HepG2 (cell line): Measurements from ENCODE around the gene LILRB5. TPM values are rescaled to one million over a fixed set of nuclear protein-coding genes. Genes with fewer than 3 reads are reported as not detected.

Experiments used
- ATAC-seq: fragments of 200-7000 bp; cut with Tn5 transposase; 3 replicates; pipeline ENCODE4 v1.9.1; 2020; ENCODE audit warnings: mild to moderate bottlenecking, moderate library complexity
- BruUV-seq: library from RNA; stranded (reverse); fragments of 400-500 nt; replicated peaks from 2 replicates; lab custom pipeline; 2021; lab: Mats Ljungman, UMichigan
- CTCF ChIA-PET: fragments of 300-600 bp; formaldehyde crosslinking; extraction: SDS; loops from one replicate; lab custom pipeline; 2021; ENCODE audit warnings: low total read pairs, inconsistent platforms, low intra/inter-chr PET ratio; lab: Yijun Ruan, JAX
- POLR2A ChIA-PET: fragments of 350-600 bp; sonication (Branson Sonifier 250); formaldehyde crosslinking; loops from one replicate; lab custom pipeline; 2020; ENCODE audit warnings: antibody characterized with exemption, inconsistent platforms; lab: Yijun Ruan, JAX
- DNase-seq: peaks from one replicate; pipeline ENCODE4 v3.0.0-alpha.2; 2015; ENCODE audit warnings: low spot score
- FAIRE-seq: peaks from 3 replicates; lab custom pipeline; 2011; peaks lifted over from hg19 to GRCh38; lab: Jason Lieb, UNC
- H2AFZ ChIP-seq: one replicate; pipeline ENCODE4 v1.6.1; 2011; ENCODE audit warnings: low read length, inconsistent platforms
- H3K27ac ChIP-seq: fragments of 300-600 bp; 3 replicates; pipeline ENCODE4 v1.8.0; 2011; ENCODE audit warnings: mixed run types, mild to moderate bottlenecking, mixed read lengths, low read length, inconsistent platforms; ENCODE audit not compliant: insufficient read depth; ENCODE audit errors: extremely low read length
- H3K27me3 ChIP-seq, 2 experiments: fragments of 200-600 bp in 1 of 2; 2 replicates in 1 of 2; 3 replicates in 1 of 2; pipeline versions ENCODE4 v1.6.0 to v1.8.0; 2011; ENCODE audit warnings: low read length in 2 of 2, mild to moderate bottlenecking in 2 of 2, moderate library complexity in 2 of 2, inconsistent platforms in 1 of 2; ENCODE audit not compliant: insufficient read depth in 2 of 2, control insufficient read depth in 1 of 2
- H3K36me3 ChIP-seq, 2 experiments: fragments of 200-600 bp in 1 of 2; replicated peaks in 1 of 2; 2 replicates in 1 of 2; 3 replicates in 1 of 2; pipeline versions ENCODE4 v1.5.1 to v1.8.0; 2011; ENCODE audit warnings: low read length in 2 of 2, inconsistent platforms in 1 of 2; ENCODE audit not compliant: insufficient read depth in 2 of 2, control insufficient read depth in 1 of 2
- H3K4me1 ChIP-seq: 2 replicates; pipeline ENCODE4 v1.5.1; 2012; ENCODE audit warnings: low read length, inconsistent platforms; ENCODE audit not compliant: insufficient read depth
- H3K4me2 ChIP-seq: 2 replicates; pipeline ENCODE4 v1.6.0; 2011; ENCODE audit warnings: low read depth, low read length, inconsistent platforms
- H3K4me3 ChIP-seq, 3 experiments: fragments of 200-600 bp in 1 of 3; sonication (generic), shearing (Covaris generic) in 1 of 3; replicated peaks in 1 of 3; 2 replicates each; pipeline ENCODE4 v1.5.1; 2011 to 2016; ENCODE audit warnings: low read length in 3 of 3, inconsistent platforms in 2 of 3, low read depth in 2 of 3, mild to moderate bottlenecking in 2 of 3, control low read depth in 1 of 3, mixed read lengths in 1 of 3; ENCODE audit not compliant: insufficient read depth in 1 of 3
- H3K79me2 ChIP-seq: one replicate; pipeline ENCODE4 v1.6.1; 2011; ENCODE audit warnings: low read length, inconsistent platforms; ENCODE audit not compliant: insufficient read depth
- H3K9ac ChIP-seq: 2 replicates; pipeline ENCODE4 v1.6.0; 2011; ENCODE audit warnings: mild to moderate bottlenecking, low read depth, low read length, inconsistent platforms; ENCODE audit not compliant: insufficient read depth
- H3K9me3 ChIP-seq: 2 replicates; pipeline ENCODE4 v1.5.1; 2012; ENCODE audit warnings: mild to moderate bottlenecking, low read length
- H4K20me1 ChIP-seq: 2 replicates; pipeline ENCODE4 v1.6.0; 2011; ENCODE audit warnings: inconsistent platforms, mild to moderate bottlenecking, low read length, moderate library complexity; ENCODE audit not compliant: insufficient read depth
- AKNA ChIP-seq: sonication (generic); formaldehyde crosslinking; IDR thresholded peaks from 2 replicates; pipeline ENCODE4 v1.4.0; 2020; ENCODE audit warnings: missing genetic modification reagents, borderline replicate concordance
- ERF ChIP-seq: IDR thresholded peaks from 2 replicates; pipeline ENCODE4 v1.6.1; 2018; ENCODE audit warnings: missing biosample characterization, missing genetic modification reagents
- FOXK1 ChIP-seq: sonication (generic); formaldehyde crosslinking; IDR thresholded peaks from 2 replicates; pipeline ENCODE4 v1.4.0; 2020; ENCODE audit warnings: low read depth, missing genetic modification reagents, borderline replicate concordance
- GATA4 ChIP-seq: sonication (generic); IDR thresholded peaks from 2 replicates; pipeline ENCODE4 v1.6.1; 2016; ENCODE audit warnings: antibody characterized with exemption, low read depth, borderline replicate concordance
- KAT7 ChIP-seq: IDR thresholded peaks from 2 replicates; pipeline ENCODE4 v1.6.1; 2018; ENCODE audit warnings: borderline replicate concordance, missing compliant biosample characterization
- KLF9 ChIP-seq: IDR thresholded peaks from 2 replicates; pipeline ENCODE4 v1.6.1; 2016; ENCODE audit warnings: low read depth
- RARA ChIP-seq: IDR thresholded peaks from 2 replicates; pipeline ENCODE4 v1.6.1; 2016; ENCODE audit warnings: missing genetic modification reagents, missing compliant biosample characterization
- SMARCC2 ChIP-seq: fragments of 450-650 bp; IDR thresholded peaks from 2 replicates; pipeline ENCODE4 v1.6.1; 2017; ENCODE audit warnings: antibody characterized with exemption, mild to moderate bottlenecking
- ZNF292 ChIP-seq: sonication (generic); formaldehyde crosslinking; IDR thresholded peaks from 2 replicates; pipeline ENCODE4 v1.8.1; 2022; ENCODE audit warnings: mild to moderate bottlenecking, low read depth, missing genetic modification reagents, borderline replicate concordance
- ZNF644 ChIP-seq: IDR thresholded peaks from 2 replicates; pipeline ENCODE4 v1.6.1; 2016; ENCODE audit warnings: low read depth
- ZNF768 ChIP-seq: sonication (generic); formaldehyde crosslinking; IDR thresholded peaks from 2 replicates; pipeline ENCODE4 v1.4.0; 2020; ENCODE audit warnings: missing genetic modification reagents
- ZNF792 ChIP-seq: IDR thresholded peaks from 2 replicates; pipeline ENCODE4 v1.6.1; 2016
- WGBS: methylation state at CpG from one replicate; pipeline ENCODE4 v1.1.6; 2017; ENCODE audit warnings: low lambda C conversion rate; 5-methylcytosine and 5-hydroxymethylcytosine counted together
- in situ Hi-C: cut with HindIII; loops from 2 replicates; pipeline ENCODE4 v1.10.0; 2017; ENCODE audit warnings: low pct_unique_long_range_greater_than_20kb; ENCODE audit not compliant: extremely low pct_ligation_motif_present
- intact Hi-C: fragments of 100-400 bp; cut with micrococcal nuclease; formaldehyde crosslinking; loops from one replicate; pipeline ENCODE4 v1.10.0; 2022; ENCODE audit not compliant: unreplicated experiment
- polyA plus RNA-seq, 8 experiments: library from polyadenylated mRNA; depleted of rRNA in 3 of 8; stranded (reverse) in 7 of 8; unstranded in 1 of 8; fragments of >200 nt; fragmentation: Illumina TruSeq in 4 of 8; extraction: Trizol in 4 of 8; gene quantifications; 2 replicates each; pipeline versions ENCODE4 v1.2.1 to v1.2.3, GENCODE V29; 2011 to 2016; ENCODE audit warnings: low read depth in 4 of 8, missing spikeins in 1 of 8, mixed read lengths in 1 of 8; ENCODE audit not compliant: insufficient read depth in 1 of 8
- total RNA-seq, 5 experiments: library from RNA; depleted of rRNA; stranded (reverse); fragments of >200 nt; fragmentation: Illumina TruSeq; extraction: Trizol; gene quantifications; 2 replicates each; pipeline ENCODE4 v1.2.3, GENCODE V29; 2016; ENCODE audit warnings: low read depth in 1 of 5

Gene LILRB5
- total and polyA plus RNA-seq, 2 of the 13 experiments (the other 11 are each of a cell fraction or from before 2014, with no cell fraction given), result not detected

GRCh38 chr19:54298357-54299125 is 41.5 kb upstream of the LILRB5 start:
- H3K9me3 ChIP-seq, result no peaks in the 10 kb centered on the region
- no peak overlapping the region for H2AFZ ChIP-seq
- POLR2A ChIA-PET, result no interaction called here
- TF ChIP-seq RARA (CRISPR knock-in tag), result no peak
- TF ChIP-seq ZNF292 (CRISPR knock-in tag), result no peak
- TF ChIP-seq ZNF768 (CRISPR knock-in tag), result no peak
- no peak for TF ChIP-seq GATA4
- TF ChIP-seq SMARCC2, result no peak
- TF ChIP-seq KAT7 (CRISPR knock-in tag), result no peak
- no peak for TF ChIP-seq ERF (CRISPR knock-in tag)
- no peak for TF ChIP-seq FOXK1 (CRISPR knock-in tag)
- no peak for TF ChIP-seq KLF9
- TF ChIP-seq ZNF644 (CRISPR knock-in tag), result no peak
- TF ChIP-seq AKNA (CRISPR knock-in tag), result no peak
- no peak for TF ChIP-seq ZNF792 (CRISPR knock-in tag)
- DNase-seq, result no peak
- no peak overlapping the region for H3K9ac ChIP-seq
- intact Hi-C loops, result no loop called here
- no peak overlapping the region for H3K27ac ChIP-seq
- H4K20me1 ChIP-seq, result no peaks in the 10 kb centered on the region
- H3K4me3 ChIP-seq, result no peak overlapping the region
- WGBS, result 0% methylated on average over 1 of the region's 4 CpGs
- no peaks in the 10 kb centered on the region for H3K4me1 ChIP-seq
- FAIRE-seq, result no peak
- no peaks in the 10 kb centered on the region for H3K36me3 ChIP-seq
- H3K4me2 ChIP-seq, result no peak overlapping the region
- CTCF ChIA-PET, result no interaction called here
- in situ Hi-C loops, result no loop called here
- H3K27me3 ChIP-seq, result peaks cover 0 to 25% of the 10 kb centered on the region in 2 experiments; a peak in 3 of 5 replicates
- no peaks in the 10 kb centered on the region for H3K79me2 ChIP-seq
- no peak for ATAC-seq
- BruUV-seq, result no TSS peak
